Epithelial cell of proximal tubule (primary cell): ENCODE results near the gene EPHA3. TPM values are rescaled to one million over a fixed set of nuclear protein-coding genes. Genes with fewer than 3 reads are reported as not detected.

Source experiments
- DNase-seq: peaks from one replicate; pipeline ENCODE4 v3.0.0-alpha.2; 2011; ENCODE audit warnings: low read depth
- H3K4me3 ChIP-seq: 2 replicates; pipeline ENCODE4 v1.5.1; 2011; ENCODE audit warnings: low read depth, mild to moderate bottlenecking, low read length
- total RNA-seq: library from RNA; depleted of rRNA; stranded (reverse); fragments of >200 nt; gene quantifications from 2 replicates; pipeline ENCODE4 v1.2.3, GENCODE V29; 2015
- TF ChIP-seq, protein P1 (sequence below): conservative IDR thresholded peaks from 2 replicates; pipeline ENCODE4 v1.5.1; 2012; ENCODE audit warnings: low read depth, mild to moderate bottlenecking, low read length

EPHA3 gene
- total RNA-seq, 1 donor from 2014 or later: 0.06 TPM

DNA sequence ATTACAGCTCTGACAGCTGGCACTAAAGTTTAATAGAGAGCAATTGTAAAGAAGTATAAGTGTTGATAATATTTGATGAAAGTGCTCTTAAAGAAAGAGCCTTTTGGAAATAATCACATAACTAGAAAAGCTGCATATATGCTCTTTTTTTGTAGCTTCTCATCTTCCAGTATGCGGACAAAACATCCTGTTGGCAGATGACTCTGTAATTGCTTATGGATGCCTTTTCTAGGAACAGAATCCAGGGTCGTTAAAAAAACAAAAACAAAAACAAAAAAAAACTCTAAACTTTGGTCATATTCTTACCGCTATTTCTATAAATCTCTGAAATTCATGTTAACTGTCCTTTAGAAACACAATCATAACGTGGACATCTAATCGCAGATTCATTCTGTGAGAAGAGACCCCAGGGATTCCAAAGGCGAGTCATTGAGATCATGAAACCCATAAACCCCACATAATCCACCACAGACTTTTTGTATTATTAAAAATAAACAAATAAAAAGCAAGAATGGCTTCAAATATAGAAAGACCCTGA is 109.8 kb downstream of the EPHA3 start:
- TF ChIP-seq, protein P1, sequence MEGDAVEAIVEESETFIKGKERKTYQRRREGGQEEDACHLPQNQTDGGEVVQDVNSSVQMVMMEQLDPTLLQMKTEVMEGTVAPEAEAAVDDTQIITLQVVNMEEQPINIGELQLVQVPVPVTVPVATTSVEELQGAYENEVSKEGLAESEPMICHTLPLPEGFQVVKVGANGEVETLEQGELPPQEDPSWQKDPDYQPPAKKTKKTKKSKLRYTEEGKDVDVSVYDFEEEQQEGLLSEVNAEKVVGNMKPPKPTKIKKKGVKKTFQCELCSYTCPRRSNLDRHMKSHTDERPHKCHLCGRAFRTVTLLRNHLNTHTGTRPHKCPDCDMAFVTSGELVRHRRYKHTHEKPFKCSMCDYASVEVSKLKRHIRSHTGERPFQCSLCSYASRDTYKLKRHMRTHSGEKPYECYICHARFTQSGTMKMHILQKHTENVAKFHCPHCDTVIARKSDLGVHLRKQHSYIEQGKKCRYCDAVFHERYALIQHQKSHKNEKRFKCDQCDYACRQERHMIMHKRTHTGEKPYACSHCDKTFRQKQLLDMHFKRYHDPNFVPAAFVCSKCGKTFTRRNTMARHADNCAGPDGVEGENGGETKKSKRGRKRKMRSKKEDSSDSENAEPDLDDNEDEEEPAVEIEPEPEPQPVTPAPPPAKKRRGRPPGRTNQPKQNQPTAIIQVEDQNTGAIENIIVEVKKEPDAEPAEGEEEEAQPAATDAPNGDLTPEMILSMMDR: no peak
- no peak overlapping the region for H3K4me3 ChIP-seq
- DNase-seq: no peak

DNA sequence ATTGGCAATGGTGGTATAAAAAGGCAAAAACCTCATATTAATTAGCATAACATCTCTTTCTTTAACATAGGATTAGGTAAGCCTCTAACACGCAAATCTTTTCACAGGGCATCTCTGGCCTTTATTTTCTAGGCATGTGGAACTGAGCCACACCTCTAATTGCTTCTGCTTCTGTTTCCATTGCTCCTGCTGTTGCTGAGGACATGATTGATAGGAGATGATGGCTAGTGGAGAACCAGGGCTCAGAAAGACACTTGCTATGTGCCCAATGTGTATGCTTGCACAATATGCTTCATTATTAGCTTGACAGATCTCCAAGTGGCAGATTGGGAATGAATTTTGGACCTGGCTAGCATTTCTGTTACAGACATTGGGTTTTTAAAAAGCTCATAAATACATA is 114.5 kb downstream of the EPHA3 start:
- DNase-seq: no peak
- no peak overlapping the region for H3K4me3 ChIP-seq
- TF ChIP-seq, protein P1: no peak

DNA sequence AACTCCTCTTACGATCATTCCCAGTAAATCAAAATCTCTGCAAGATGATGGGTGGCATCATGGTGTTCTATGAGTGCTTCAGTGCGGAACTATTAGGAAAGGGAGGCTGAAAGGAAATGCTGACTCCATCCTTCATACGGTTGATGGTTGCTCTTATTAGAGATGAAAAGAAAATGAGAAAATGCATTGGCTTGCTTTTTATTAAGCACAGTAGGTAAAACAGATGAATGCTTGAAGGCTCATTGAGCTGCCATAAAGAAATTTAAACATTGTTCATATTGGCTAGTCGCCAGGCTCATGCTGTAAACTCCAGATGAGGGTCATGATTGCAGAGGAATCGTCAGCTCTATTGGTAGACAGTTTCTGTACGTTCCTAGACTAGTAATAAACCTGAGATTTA is 115.8 kb downstream of the EPHA3 start:
- no peak for DNase-seq
- TF ChIP-seq, protein P1: no peak
- H3K4me3 ChIP-seq: no peak overlapping the region

DNA sequence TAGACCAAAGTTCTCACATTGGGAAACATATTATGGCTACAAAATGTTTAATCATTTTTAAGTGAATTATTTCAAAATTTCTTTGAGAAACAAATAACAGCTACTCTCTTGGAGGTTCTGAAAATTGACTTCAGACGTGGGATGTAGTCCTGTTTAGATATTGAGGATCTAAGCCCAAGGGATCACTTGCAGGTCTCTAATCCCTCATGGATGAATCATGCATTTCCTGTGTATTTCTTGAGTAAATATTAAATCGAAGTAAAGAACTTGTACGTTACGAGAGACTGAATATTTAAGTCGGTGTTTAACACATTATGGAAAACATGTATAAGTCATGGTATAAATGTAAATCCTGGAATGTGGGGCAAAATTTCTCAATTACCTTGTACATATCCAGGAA is 119.8 kb downstream of the EPHA3 start:
- TF ChIP-seq, protein P1: no peak
- H3K4me3 ChIP-seq: no peak overlapping the region
- no peak for DNase-seq

DNA sequence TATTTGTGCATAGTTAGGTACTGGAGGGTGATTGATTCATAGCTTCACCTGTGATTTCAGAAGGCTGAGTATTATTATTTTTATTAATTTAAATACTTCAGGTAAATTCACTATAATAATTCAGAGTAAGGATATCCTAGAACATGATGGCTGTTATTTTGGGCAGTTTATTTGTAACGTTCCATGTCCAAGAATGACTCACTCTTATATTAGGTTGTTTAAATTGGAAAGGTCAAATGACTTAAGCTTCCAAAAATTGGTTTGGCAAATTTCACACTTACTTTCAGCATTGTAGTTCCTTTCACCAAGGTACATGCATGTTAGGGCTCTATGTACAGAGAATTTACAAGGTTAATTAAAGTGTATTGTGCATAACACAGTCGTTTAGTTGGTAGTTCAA is 120.2 kb downstream of the EPHA3 start:
- TF ChIP-seq, protein P1: no peak
- no peak overlapping the region for H3K4me3 ChIP-seq
- DNase-seq: no peak

DNA sequence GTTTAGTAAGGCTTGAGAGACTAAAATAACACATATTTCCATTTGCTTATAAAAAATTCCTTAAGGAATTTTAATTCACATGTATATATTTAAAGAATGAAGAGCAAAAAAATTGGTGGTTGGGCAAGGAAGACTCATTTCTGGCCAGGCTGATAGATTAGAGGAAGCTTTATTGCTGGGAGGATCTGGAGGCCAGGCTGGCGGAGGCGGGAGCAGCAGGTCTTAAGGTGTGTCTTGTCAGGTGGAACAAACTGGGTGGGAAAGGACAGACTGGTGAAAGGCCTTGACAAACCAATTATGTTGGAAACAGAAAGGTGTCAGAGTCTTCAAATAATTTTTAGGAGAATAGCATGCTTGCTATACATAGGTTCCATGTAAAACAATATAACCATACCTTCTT is 124.7 kb downstream of the EPHA3 start:
- no peak for DNase-seq
- no peak overlapping the region for H3K4me3 ChIP-seq
- TF ChIP-seq, protein P1: no peak

DNA sequence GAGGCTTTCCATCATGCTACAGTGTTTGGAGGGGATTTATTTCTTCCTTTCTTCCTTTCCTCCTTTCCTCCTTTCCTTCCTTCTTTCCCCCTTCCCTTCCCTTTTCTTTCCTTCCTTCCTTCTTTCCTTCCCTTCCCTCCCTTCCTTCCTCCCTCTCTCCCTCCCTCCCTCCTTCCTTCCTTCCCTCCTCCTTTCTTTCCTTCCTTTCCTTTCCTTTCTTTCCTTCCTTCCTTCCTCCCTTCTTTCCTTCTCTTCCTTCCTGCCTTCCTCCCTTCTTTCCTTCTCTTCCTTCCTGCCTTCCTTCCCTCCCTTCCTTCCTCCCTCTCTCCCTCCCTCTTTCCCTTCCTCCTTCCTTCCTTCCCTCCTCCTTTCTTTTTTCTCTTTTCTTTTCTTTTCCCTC is 127.2 kb downstream of the EPHA3 start:
- TF ChIP-seq, protein P1: no peak
- no peak for DNase-seq
- H3K4me3 ChIP-seq: no peak overlapping the region
